Keratinocyte (primary cell): ENCODE measurements around the gene ARMH3. TPM values are rescaled to one million over a fixed set of nuclear protein-coding genes. Genes with fewer than 3 reads are reported as not detected.

Experiments
- DNase-seq: peaks from one replicate; pipeline ENCODE4 v3.0.0-alpha.2; 2011; ENCODE audit warnings: low read depth, missing footprints, low spot score
- FAIRE-seq: peaks from 2 replicates; lab custom pipeline; 2011; peaks lifted over from hg19 to GRCh38; lab: Jason Lieb, UNC
- H2AFZ ChIP-seq: 2 replicates; pipeline ENCODE4 v1.6.0; 2012; ENCODE audit warnings: low read length, control low read depth, inconsistent platforms; ENCODE audit not compliant: control insufficient read depth
- H3K27ac ChIP-seq: 2 replicates; pipeline ENCODE4 v1.5.1; 2011; ENCODE audit warnings: low read length; ENCODE audit not compliant: control insufficient read depth, insufficient read depth
- H3K27me3 ChIP-seq: 3 replicates; pipeline ENCODE4 v1.6.0; 2011; ENCODE audit warnings: low read length; ENCODE audit not compliant: control insufficient read depth, insufficient read depth; ENCODE audit errors: extremely low read depth
- H3K36me3 ChIP-seq, 2 experiments: 2 replicates in 1 of 2; 3 replicates in 1 of 2; pipeline ENCODE4 v1.5.1; 2011; ENCODE audit warnings: low read length in 2 of 2, mild to moderate bottlenecking in 1 of 2; ENCODE audit not compliant: control insufficient read depth in 2 of 2, insufficient read depth in 2 of 2; ENCODE audit errors: extremely low read depth in 1 of 2
- H3K4me1 ChIP-seq: 3 replicates; pipeline ENCODE4 v1.5.1; 2011; ENCODE audit warnings: low read length; ENCODE audit not compliant: control insufficient read depth, insufficient read depth; ENCODE audit errors: extremely low read depth
- H3K4me2 ChIP-seq: 3 replicates; pipeline ENCODE4 v1.6.0; 2011; ENCODE audit warnings: low read depth, low read length; ENCODE audit not compliant: control insufficient read depth, insufficient read depth; ENCODE audit errors: extremely low read depth
- H3K4me3 ChIP-seq, 3 experiments: fragments of 200-600 bp in 1 of 3; sonication (generic) in 1 of 3; 2 replicates in 2 of 3; 3 replicates in 1 of 3; pipeline ENCODE4 v1.5.1; 2011 to 2016; ENCODE audit warnings: low read length in 3 of 3, mild to moderate bottlenecking in 3 of 3, control low read depth in 2 of 3, inconsistent platforms in 1 of 3, low read depth in 1 of 3, mixed read lengths in 1 of 3, mixed run types in 1 of 3, moderate library complexity in 1 of 3; ENCODE audit not compliant: control insufficient read depth in 2 of 3, insufficient read depth in 2 of 3; ENCODE audit errors: extremely low read depth in 1 of 3
- H3K79me2 ChIP-seq: 2 replicates; pipeline ENCODE4 v1.6.0; 2012; ENCODE audit warnings: low read length; ENCODE audit not compliant: control insufficient read depth, insufficient read depth
- H3K9ac ChIP-seq: 3 replicates; pipeline ENCODE4 v1.6.0; 2011; ENCODE audit warnings: low read length; ENCODE audit not compliant: control insufficient read depth, insufficient read depth; ENCODE audit errors: extremely low read depth
- H3K9me1 ChIP-seq: 3 replicates; pipeline ENCODE4 v1.6.0; 2011; ENCODE audit warnings: low read length; ENCODE audit not compliant: control insufficient read depth, insufficient read depth; ENCODE audit errors: extremely low read depth
- H3K9me3 ChIP-seq: 2 replicates; pipeline ENCODE4 v1.5.1; 2012; ENCODE audit warnings: low read depth, low read length; ENCODE audit not compliant: control insufficient read depth
- H4K20me1 ChIP-seq: 3 replicates; pipeline ENCODE4 v1.6.0; 2011; ENCODE audit warnings: low read length; ENCODE audit not compliant: control insufficient read depth, insufficient read depth; ENCODE audit errors: extremely low read depth
- CTCF ChIP-seq, 3 experiments: IDR thresholded peaks in 1 of 3; conservative IDR thresholded peaks in 1 of 3; optimal IDR thresholded peaks in 1 of 3; 2 replicates in 2 of 3; 3 replicates in 1 of 3; pipeline versions ENCODE3 to v1.5.1; 2011; ENCODE audit warnings: low read length in 3 of 3, mild to moderate bottlenecking in 3 of 3, moderate library complexity in 2 of 3, control low read depth in 1 of 3, inconsistent platforms in 1 of 3; ENCODE audit not compliant: insufficient read depth in 2 of 3; ENCODE audit errors: extremely low read depth in 1 of 3
- EZH2 ChIP-seq: IDR thresholded peaks from one replicate; pipeline ENCODE4 v1.6.1; 2012; ENCODE audit warnings: inconsistent platforms, mild to moderate bottlenecking, low read length, moderate library complexity
- dilution Hi-C: fragments of 300-500 bp; cut with MboI; formaldehyde crosslinking; loops from one replicate; pipeline ENCODE4 v1.7.0; 2020; ENCODE audit warnings: low sequenced_read_pairs; ENCODE audit not compliant: extremely low pct_ligation_motif_present
- polyA plus RNA-seq, 5 experiments: library from polyadenylated mRNA; depleted of rRNA in 3 of 5; stranded (reverse) in 3 of 5; stranded (forward) in 1 of 5; unstranded in 1 of 5; fragments of >200 nt; gene quantifications; 1 replicate in 1 of 5; 2 replicates in 3 of 5; 3 replicates in 1 of 5; pipeline versions ENCODE4 v1.2.1 to v1.2.3, GENCODE V29; 2011 to 2012; ENCODE audit warnings: missing spikeins in 2 of 5, low read depth in 1 of 5, low replicate concordance in 1 of 5

ARMH3 gene
- polyA plus RNA-seq, 1 donor (not counting 4 experiments of a cell fraction or from before 2014, with no cell fraction given): 25.3 TPM

GRCh38 chr10:101874252-101874651 lies 181.7 kb downstream of the ARMH3 start:
- Histone ChIP-seq H3K36me3 (peaks cover 0 to 3% of the 10 kb centered on the region in 2 experiments), H3K4me3 (no peak overlapping the region), H3K9me3 (no peaks in the 10 kb centered on the region), H3K27ac (no peak overlapping the region), H4K20me1 (no peaks in the 10 kb centered on the region), H3K27me3 (no peaks in the 10 kb centered on the region), H3K9me1 (no peaks in the 10 kb centered on the region), H3K4me2 (no peak overlapping the region), H3K9ac (no peak overlapping the region), H2AFZ (no peak overlapping the region), H3K79me2 (no peaks in the 10 kb centered on the region), H3K4me1 (no peaks in the 10 kb centered on the region)
- FAIRE-seq: no peak
- no peak for TF ChIP-seq CTCF (optimal IDR thresholded peaks at IDR 0.05 in 1 of 3, IDR thresholded peaks at IDR 0.05 in 1 of 3, conservative IDR thresholded peaks at IDR 0.05 in 1 of 3; ENCODE audit: extremely low read depth in 1 of 3, insufficient read depth in 2 of 3, low read length in 3 of 3)
- no peak for TF ChIP-seq EZH2
- no peak for DNase-seq
- dilution Hi-C loops: no loop called here

- Histone ChIP-seq H3K27ac (no peak overlapping the region), H3K4me3 (no peak overlapping the region), H3K79me2 (no peaks in the 10 kb centered on the region), H3K4me1 (no peaks in the 10 kb centered on the region), H3K36me3 (no peaks in the 10 kb centered on the region), H3K9me3 (no peaks in the 10 kb centered on the region), H4K20me1 (no peaks in the 10 kb centered on the region), H3K4me2 (no peak overlapping the region), H2AFZ (no peak overlapping the region), H3K27me3 (no peaks in the 10 kb centered on the region), H3K9ac (no peak overlapping the region), H3K9me1 (no peaks in the 10 kb centered on the region)
- DNase-seq (no peak), FAIRE-seq (no peak)
- dilution Hi-C loops: no loop called here
- TF ChIP-seq EZH2: no peak
- no peak for TF ChIP-seq CTCF (optimal IDR thresholded peaks at IDR 0.05 in 1 of 3, IDR thresholded peaks at IDR 0.05 in 1 of 3, conservative IDR thresholded peaks at IDR 0.05 in 1 of 3; ENCODE audit: extremely low read depth in 1 of 3, insufficient read depth in 2 of 3, low read length in 3 of 3)
Observed at GRCh38 chr10:101867931-101868330, 188.0 kb downstream of the ARMH3 start.
